ENCODE results near the gene ADAM12. TPM values are rescaled to one million over a fixed set of nuclear protein-coding genes. Genes with fewer than 3 reads are reported as not detected.

Gene ADAM12
- total RNA-seq, 1 donor from 2014 or later = 0.98 TPM

DNA sequence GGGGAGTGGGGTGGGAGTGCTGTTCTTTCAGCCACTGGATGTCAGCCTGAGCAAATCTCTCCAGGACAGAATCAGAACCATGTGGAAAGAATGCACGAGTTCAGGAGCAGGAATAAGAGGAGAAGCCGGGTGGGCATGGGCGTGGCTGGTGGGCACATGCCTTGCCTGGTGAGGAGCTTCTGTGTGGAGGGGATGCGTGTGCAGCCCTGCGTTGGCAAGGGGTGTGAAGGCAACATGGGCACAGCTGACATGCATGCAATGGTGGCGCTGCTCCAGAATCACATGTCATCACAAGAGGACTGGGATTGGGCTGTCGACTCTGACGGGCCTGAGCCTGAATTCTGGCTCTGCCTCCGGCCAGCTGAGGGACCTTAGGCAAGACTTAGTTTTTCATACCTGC is 162.1 kb downstream of the ADAM12 start:
- Histone ChIP-seq H3K36me3 (no peaks in the 10 kb centered on the region), H3K9me3 (no peaks in the 10 kb centered on the region), H3K4me3 (no peak overlapping the region), H3K27ac (no peak overlapping the region), H3K27me3 (no peaks in the 10 kb centered on the region), H3K4me1 (no peaks in the 10 kb centered on the region)
- ATAC-seq (no peak), DNase-seq (no peak)
- intact Hi-C loops (cut with DNase I) = no loop called here
- TF ChIP-seq, protein P1, sequence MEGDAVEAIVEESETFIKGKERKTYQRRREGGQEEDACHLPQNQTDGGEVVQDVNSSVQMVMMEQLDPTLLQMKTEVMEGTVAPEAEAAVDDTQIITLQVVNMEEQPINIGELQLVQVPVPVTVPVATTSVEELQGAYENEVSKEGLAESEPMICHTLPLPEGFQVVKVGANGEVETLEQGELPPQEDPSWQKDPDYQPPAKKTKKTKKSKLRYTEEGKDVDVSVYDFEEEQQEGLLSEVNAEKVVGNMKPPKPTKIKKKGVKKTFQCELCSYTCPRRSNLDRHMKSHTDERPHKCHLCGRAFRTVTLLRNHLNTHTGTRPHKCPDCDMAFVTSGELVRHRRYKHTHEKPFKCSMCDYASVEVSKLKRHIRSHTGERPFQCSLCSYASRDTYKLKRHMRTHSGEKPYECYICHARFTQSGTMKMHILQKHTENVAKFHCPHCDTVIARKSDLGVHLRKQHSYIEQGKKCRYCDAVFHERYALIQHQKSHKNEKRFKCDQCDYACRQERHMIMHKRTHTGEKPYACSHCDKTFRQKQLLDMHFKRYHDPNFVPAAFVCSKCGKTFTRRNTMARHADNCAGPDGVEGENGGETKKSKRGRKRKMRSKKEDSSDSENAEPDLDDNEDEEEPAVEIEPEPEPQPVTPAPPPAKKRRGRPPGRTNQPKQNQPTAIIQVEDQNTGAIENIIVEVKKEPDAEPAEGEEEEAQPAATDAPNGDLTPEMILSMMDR (IDR thresholded peaks at IDR 0.05) = no peak

- no peak for ATAC-seq
- Histone ChIP-seq H3K27me3 (no peaks in the 10 kb centered on the region), H3K4me3 (no peak overlapping the region), H3K9me3 (no peaks in the 10 kb centered on the region), H3K4me1 (no peaks in the 10 kb centered on the region), H3K36me3 (no peaks in the 10 kb centered on the region), H3K27ac (no peak overlapping the region)
- TF ChIP-seq, protein P1 (IDR thresholded peaks at IDR 0.05) = no peak
- no peak for DNase-seq
- intact Hi-C loops (cut with DNase I) = no loop called here
Observed at GRCh38 chr10:126225672-126226008, 162.6 kb downstream of the ADAM12 start.

DNA sequence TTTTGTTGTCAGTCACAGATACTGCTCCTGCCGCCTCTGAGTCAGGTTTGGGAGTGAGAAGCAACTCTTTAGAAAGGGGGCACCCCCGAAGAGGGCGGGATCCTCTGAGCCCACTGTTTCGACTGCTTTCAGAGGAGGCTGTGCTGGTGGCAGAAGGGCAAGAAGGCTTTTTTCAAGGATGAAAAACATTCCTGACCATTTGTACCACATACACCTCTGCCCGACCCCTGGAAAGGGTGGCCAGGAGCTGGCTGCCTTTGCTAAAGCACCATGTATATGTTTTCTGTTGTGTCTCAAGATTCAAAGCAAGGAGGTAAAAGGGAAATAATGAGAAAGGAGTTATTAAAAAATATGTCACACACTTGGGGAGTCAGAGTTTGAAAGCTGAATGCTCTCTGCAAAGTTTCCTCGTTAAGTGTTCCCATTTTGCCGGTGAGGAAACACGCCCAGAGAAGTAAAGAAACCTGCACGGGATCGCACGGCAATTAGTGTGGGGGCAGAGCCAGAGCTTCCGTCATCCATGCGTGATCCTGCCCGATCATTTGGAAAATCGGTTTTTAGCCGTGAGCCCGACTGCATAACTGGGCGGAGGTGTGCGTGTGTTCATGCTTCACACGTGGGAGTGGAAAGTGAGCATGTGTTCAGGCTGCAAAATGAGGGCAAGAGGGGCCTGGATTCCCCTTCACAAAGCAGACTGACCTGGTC is 163.2 kb downstream of the ADAM12 start:
- no peaks in the 10 kb centered on the region for H3K4me1 ChIP-seq
- ATAC-seq = no peak
- no peaks in the 10 kb centered on the region for H3K9me3 ChIP-seq
- TF ChIP-seq, protein P1 (IDR thresholded peaks at IDR 0.05) = no peak
- DNase-seq = no peak
- no peak overlapping the region for H3K27ac ChIP-seq
- intact Hi-C loops (cut with DNase I) = no loop called here
- H3K27me3 ChIP-seq = no peaks in the 10 kb centered on the region
- no peak overlapping the region for H3K4me3 ChIP-seq
- no peaks in the 10 kb centered on the region for H3K36me3 ChIP-seq

GRCh38 chr10:126223512-126224067 is 164.7 kb downstream of the ADAM12 start:
- intact Hi-C loops (cut with DNase I) = no loop called here
- H3K9me3 ChIP-seq = no peaks in the 10 kb centered on the region
- TF ChIP-seq, protein P1 (IDR thresholded peaks at IDR 0.05) = no peak
- no peak for ATAC-seq
- no peaks in the 10 kb centered on the region for H3K27me3 ChIP-seq
- H3K27ac ChIP-seq = no peak overlapping the region
- no peak for DNase-seq
- no peaks in the 10 kb centered on the region for H3K36me3 ChIP-seq
- no peaks in the 10 kb centered on the region for H3K4me1 ChIP-seq
- H3K4me3 ChIP-seq = no peak overlapping the region

DNA sequence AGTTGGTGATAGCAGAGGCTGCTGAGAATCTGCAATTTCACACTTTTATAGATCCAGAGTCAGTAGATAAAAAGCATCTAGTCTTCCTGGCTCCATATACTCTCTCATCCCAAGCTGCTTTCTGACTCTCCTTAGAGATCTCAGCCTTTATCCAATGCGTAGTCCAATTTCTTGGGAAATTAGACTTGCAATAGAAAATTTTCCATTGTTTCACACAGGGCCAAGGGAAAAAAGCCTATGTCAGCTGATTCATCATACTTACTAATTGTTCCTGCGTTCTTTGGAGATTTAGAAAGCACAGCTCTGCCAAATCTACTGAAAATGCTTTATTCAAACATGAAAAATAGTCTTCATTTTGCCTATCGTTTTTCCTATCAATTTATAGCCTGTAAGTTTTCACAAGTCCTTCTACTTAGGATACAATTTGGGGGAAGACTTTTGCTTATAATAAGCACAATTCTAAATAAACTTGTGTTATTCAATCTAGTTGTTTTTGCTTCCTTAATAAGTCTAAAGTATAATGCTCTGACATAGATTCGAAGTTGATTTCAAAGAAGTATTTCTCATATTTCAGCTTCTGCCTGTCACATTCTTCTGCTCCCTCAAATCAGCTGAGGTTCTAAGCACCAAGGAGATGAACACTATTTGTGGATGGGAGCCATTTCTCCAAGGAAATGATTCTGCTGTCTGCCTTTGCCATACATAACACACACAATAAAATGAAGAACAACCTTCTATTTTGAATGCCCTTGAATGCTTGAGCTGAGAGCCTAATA is 165.4 kb downstream of the ADAM12 start:
- H3K4me3 ChIP-seq = no peak overlapping the region
- no peaks in the 10 kb centered on the region for H3K36me3 ChIP-seq
- intact Hi-C loops (cut with DNase I) = no loop called here
- DNase-seq (no peak), ATAC-seq (no peak)
- TF ChIP-seq, protein P1 (IDR thresholded peaks at IDR 0.05) = no peak
- H3K4me1 ChIP-seq = no peaks in the 10 kb centered on the region
- H3K9me3 ChIP-seq = no peaks in the 10 kb centered on the region
- no peaks in the 10 kb centered on the region for H3K27me3 ChIP-seq
- no peak overlapping the region for H3K27ac ChIP-seq

Measured in upper lobe of right lung (tissue), 1 donor.